HEK293 (cell line): ENCODE results near the gene ANAPC16.
A peak's percentile ranks its signal among the peaks of the same experiment; 100 is the strongest.

Experiments used
- GLI4 ChIP-seq: fragments of 450-650 bp; formaldehyde crosslinking; IDR thresholded peaks from 2 replicates; pipeline ENCODE4 v1.5.1; 2016; ENCODE audit warnings: missing biosample characterization, missing genetic modification characterization
- IKZF3 ChIP-seq: fragments of 450-650 bp; IDR thresholded peaks from 2 replicates; pipeline ENCODE4 v1.5.0; 2018; ENCODE audit warnings: missing biosample characterization, mild to moderate bottlenecking, missing genetic modification characterization, moderate library complexity
- SCRT2 ChIP-seq: fragments of 450-650 bp; formaldehyde crosslinking; IDR thresholded peaks from 2 replicates; pipeline ENCODE4 v1.5.1; 2016; ENCODE audit warnings: missing biosample characterization, missing genetic modification characterization
- SETDB1 ChIP-seq: IDR thresholded peaks from one replicate; pipeline ENCODE4 v1.6.1; 2017; ENCODE audit warnings: mild to moderate bottlenecking, low read length, moderate library complexity, mixed read lengths; ENCODE audit not compliant: insufficient read length
- ZBTB8A ChIP-seq: fragments of 450-650 bp; formaldehyde crosslinking; IDR thresholded peaks from 2 replicates; pipeline ENCODE4 v1.5.1; 2016; ENCODE audit warnings: missing biosample characterization, missing genetic modification characterization
- ZFHX2 ChIP-seq: fragments of 450-650 bp; formaldehyde crosslinking; conservative IDR thresholded peaks from 2 replicates; pipeline ENCODE4 v1.5.1; 2016; ENCODE audit warnings: missing biosample characterization, missing genetic modification characterization
- ZNF114 ChIP-seq: fragments of 450-650 bp; formaldehyde crosslinking; IDR thresholded peaks from 2 replicates; pipeline ENCODE4 v1.5.0; 2017; ENCODE audit warnings: missing biosample characterization, missing genetic modification characterization
- ZNF2 ChIP-seq: fragments of 450-650 bp; formaldehyde crosslinking; IDR thresholded peaks from 2 replicates; pipeline ENCODE4 v1.5.1; 2016; ENCODE audit warnings: missing biosample characterization, missing genetic modification characterization
- ZNF394 ChIP-seq: fragments of 450-650 bp; formaldehyde crosslinking; IDR thresholded peaks from 2 replicates; pipeline ENCODE4 v1.5.1; 2016; ENCODE audit warnings: missing biosample characterization, missing genetic modification characterization, mild to moderate bottlenecking, moderate library complexity, borderline replicate concordance
- ZNF473 ChIP-seq: fragments of 450-650 bp; formaldehyde crosslinking; IDR thresholded peaks from 2 replicates; pipeline ENCODE4 v1.5.1; 2017; ENCODE audit warnings: missing biosample characterization, missing genetic modification characterization
- ZNF610 ChIP-seq: fragments of 450-650 bp; formaldehyde crosslinking; IDR thresholded peaks from 2 replicates; pipeline ENCODE4 v1.5.1; 2016; ENCODE audit warnings: missing biosample characterization, missing genetic modification characterization, borderline replicate concordance
- ZNF837 ChIP-seq: fragments of 450-650 bp; formaldehyde crosslinking; IDR thresholded peaks from 2 replicates; pipeline ENCODE4 v1.5.1; 2016; ENCODE audit warnings: missing biosample characterization, missing genetic modification characterization
- TF ChIP-seq, protein P1 (sequence below): fragments of 450-650 bp; formaldehyde crosslinking; conservative IDR thresholded peaks from 2 replicates; pipeline ENCODE4 v1.5.1; 2016; ENCODE audit warnings: low read depth, missing biosample characterization, missing genetic modification characterization
- TF ChIP-seq, protein P2 (sequence below): fragments of 450-650 bp; formaldehyde crosslinking; IDR thresholded peaks from 2 replicates; pipeline ENCODE4 v1.5.1; 2016; ENCODE audit warnings: missing biosample characterization, missing genetic modification characterization
- TF ChIP-seq, protein P3 (sequence below): fragments of 450-650 bp; formaldehyde crosslinking; IDR thresholded peaks from 2 replicates; pipeline ENCODE4 v1.5.0; 2017; ENCODE audit warnings: missing biosample characterization, missing genetic modification characterization, borderline replicate concordance
- TF ChIP-seq, protein P4 (sequence below): fragments of 450-650 bp; formaldehyde crosslinking; IDR thresholded peaks from 2 replicates; pipeline ENCODE4 v1.5.1; 2016; ENCODE audit warnings: missing biosample characterization, missing genetic modification characterization, low read depth
- TF ChIP-seq, protein P5 (sequence below): fragments of 450-650 bp; IDR thresholded peaks from 2 replicates; pipeline ENCODE4 v1.5.1; 2018; ENCODE audit warnings: missing biosample characterization, missing genetic modification characterization
- TF ChIP-seq, protein P6 (sequence below): fragments of 450-650 bp; formaldehyde crosslinking; IDR thresholded peaks from 2 replicates; pipeline ENCODE4 v1.5.1; 2016; ENCODE audit warnings: missing biosample characterization, missing genetic modification characterization, low read depth
- TF ChIP-seq, protein P7 (sequence below): fragments of 450-650 bp; formaldehyde crosslinking; IDR thresholded peaks from 2 replicates; pipeline ENCODE4 v1.5.1; 2016; ENCODE audit warnings: missing biosample characterization, missing genetic modification characterization
- TF ChIP-seq, protein P8 (sequence below): fragments of 450-650 bp; formaldehyde crosslinking; IDR thresholded peaks from 2 replicates; pipeline ENCODE4 v1.5.1; 2016; ENCODE audit warnings: missing biosample characterization, missing genetic modification characterization

ANAPC16 gene

DNA sequence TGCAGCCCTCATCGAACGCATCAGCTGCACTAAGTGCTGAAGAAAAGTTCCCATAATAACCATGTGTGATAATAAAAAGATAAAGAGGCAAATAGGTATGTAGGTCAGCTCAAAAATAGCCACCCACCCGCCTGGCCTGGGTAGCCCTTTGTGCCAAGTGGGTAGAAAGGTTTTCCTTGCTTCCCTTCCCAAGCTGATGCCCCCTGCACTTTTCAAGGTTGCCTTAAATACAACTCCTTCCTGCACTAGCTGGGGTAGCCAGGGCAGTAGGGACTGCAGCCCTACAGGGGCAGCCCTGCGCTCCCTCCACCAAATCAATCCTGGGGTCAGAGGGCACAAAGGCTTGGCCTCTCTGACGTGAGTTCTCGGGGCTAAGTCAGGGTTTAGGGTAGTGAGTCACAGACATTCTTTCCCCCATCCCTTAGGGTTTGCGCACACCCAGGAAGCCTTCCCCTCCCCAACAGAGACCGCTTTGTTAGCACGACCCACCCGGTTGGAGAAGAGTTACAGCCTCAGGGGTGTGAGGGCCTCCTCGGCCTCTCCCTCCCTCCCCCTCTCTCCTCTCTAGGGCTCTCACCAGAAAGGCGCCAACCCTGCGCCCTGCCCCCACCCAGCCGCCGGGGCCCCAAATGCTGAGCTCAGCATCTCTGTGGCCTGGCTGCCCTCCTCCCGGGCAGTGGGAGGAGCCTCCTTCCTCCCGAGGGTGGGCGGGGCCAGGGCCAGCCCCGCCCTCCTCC lies 44.6 kb downstream of the ANAPC16 start (continued):
- TF ChIP-seq, protein P1, sequence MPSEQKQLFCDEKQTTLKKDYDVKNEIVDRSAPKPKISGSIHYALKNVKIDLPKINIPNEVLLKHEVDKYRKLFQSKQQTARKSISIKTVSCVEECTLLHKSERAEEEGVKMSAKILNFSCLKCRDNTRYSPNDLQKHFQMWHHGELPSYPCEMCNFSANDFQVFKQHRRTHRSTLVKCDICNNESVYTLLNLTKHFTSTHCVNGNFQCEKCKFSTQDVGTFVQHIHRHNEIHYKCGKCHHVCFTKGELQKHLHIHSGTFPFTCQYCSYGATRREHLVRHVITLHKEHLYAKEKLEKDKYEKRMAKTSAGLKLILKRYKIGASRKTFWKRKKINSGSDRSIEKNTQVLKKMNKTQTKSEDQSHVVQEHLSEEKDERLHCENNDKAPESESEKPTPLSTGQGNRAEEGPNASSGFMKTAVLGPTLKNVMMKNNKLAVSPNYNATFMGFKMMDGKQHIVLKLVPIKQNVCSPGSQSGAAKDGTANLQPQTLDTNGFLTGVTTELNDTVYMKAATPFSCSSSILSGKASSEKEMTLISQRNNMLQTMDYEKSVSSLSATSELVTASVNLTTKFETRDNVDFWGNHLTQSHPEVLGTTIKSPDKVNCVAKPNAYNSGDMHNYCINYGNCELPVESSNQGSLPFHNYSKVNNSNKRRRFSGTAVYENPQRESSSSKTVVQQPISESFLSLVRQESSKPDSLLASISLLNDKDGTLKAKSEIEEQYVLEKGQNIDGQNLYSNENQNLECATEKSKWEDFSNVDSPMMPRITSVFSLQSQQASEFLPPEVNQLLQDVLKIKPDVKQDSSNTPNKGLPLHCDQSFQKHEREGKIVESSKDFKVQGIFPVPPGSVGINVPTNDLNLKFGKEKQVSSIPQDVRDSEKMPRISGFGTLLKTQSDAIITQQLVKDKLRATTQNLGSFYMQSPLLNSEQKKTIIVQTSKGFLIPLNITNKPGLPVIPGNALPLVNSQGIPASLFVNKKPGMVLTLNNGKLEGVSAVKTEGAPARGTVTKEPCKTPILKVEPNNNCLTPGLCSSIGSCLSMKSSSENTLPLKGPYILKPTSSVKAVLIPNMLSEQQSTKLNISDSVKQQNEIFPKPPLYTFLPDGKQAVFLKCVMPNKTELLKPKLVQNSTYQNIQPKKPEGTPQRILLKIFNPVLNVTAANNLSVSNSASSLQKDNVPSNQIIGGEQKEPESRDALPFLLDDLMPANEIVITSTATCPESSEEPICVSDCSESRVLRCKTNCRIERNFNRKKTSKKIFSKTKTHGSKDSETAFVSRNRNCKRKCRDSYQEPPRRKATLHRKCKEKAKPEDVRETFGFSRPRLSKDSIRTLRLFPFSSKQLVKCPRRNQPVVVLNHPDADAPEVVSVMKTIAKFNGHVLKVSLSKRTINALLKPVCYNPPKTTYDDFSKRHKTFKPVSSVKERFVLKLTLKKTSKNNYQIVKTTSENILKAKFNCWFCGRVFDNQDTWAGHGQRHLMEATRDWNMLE (tag by site-specific recombination), result no peak
- TF ChIP-seq SCRT2 (no peak), ZNF610 (peak; percentile 61; the same call in 1 of the 2 replicates), IKZF3 (tag by site-specific recombination) (peak; percentile 75), ZNF473 (tag by site-specific recombination) (no peak), ZNF2 (tag by site-specific recombination) (0 out of 2 replicates have a peak, but pooled peaks have one; percentile 9), ZNF114 (tag by site-specific recombination) (no peak), SETDB1 (no peak), ZNF837 (tag by site-specific recombination) (no peak), GLI4 (tag by site-specific recombination) (no peak), ZNF394 (tag by site-specific recombination) (no peak), ZFHX2 (tag by site-specific recombination) (no peak), ZBTB8A (peak; percentile 99)
- TF ChIP-seq, protein P2, sequence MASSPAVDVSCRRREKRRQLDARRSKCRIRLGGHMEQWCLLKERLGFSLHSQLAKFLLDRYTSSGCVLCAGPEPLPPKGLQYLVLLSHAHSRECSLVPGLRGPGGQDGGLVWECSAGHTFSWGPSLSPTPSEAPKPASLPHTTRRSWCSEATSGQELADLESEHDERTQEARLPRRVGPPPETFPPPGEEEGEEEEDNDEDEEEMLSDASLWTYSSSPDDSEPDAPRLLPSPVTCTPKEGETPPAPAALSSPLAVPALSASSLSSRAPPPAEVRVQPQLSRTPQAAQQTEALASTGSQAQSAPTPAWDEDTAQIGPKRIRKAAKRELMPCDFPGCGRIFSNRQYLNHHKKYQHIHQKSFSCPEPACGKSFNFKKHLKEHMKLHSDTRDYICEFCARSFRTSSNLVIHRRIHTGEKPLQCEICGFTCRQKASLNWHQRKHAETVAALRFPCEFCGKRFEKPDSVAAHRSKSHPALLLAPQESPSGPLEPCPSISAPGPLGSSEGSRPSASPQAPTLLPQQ, result peak; percentile 89
- TF ChIP-seq, protein P3, sequence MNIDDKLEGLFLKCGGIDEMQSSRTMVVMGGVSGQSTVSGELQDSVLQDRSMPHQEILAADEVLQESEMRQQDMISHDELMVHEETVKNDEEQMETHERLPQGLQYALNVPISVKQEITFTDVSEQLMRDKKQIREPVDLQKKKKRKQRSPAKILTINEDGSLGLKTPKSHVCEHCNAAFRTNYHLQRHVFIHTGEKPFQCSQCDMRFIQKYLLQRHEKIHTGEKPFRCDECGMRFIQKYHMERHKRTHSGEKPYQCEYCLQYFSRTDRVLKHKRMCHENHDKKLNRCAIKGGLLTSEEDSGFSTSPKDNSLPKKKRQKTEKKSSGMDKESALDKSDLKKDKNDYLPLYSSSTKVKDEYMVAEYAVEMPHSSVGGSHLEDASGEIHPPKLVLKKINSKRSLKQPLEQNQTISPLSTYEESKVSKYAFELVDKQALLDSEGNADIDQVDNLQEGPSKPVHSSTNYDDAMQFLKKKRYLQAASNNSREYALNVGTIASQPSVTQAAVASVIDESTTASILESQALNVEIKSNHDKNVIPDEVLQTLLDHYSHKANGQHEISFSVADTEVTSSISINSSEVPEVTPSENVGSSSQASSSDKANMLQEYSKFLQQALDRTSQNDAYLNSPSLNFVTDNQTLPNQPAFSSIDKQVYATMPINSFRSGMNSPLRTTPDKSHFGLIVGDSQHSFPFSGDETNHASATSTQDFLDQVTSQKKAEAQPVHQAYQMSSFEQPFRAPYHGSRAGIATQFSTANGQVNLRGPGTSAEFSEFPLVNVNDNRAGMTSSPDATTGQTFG (tag by site-specific recombination), result no peak
- TF ChIP-seq, protein P4, sequence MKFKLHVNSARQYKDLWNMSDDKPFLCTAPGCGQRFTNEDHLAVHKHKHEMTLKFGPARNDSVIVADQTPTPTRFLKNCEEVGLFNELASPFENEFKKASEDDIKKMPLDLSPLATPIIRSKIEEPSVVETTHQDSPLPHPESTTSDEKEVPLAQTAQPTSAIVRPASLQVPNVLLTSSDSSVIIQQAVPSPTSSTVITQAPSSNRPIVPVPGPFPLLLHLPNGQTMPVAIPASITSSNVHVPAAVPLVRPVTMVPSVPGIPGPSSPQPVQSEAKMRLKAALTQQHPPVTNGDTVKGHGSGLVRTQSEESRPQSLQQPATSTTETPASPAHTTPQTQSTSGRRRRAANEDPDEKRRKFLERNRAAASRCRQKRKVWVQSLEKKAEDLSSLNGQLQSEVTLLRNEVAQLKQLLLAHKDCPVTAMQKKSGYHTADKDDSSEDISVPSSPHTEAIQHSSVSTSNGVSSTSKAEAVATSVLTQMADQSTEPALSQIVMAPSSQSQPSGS (tag by site-specific recombination), result no peak
- TF ChIP-seq, protein P5, sequence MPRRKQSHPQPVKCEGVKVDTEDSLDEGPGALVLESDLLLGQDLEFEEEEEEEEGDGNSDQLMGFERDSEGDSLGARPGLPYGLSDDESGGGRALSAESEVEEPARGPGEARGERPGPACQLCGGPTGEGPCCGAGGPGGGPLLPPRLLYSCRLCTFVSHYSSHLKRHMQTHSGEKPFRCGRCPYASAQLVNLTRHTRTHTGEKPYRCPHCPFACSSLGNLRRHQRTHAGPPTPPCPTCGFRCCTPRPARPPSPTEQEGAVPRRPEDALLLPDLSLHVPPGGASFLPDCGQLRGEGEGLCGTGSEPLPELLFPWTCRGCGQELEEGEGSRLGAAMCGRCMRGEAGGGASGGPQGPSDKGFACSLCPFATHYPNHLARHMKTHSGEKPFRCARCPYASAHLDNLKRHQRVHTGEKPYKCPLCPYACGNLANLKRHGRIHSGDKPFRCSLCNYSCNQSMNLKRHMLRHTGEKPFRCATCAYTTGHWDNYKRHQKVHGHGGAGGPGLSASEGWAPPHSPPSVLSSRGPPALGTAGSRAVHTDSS (tag by site-specific recombination), result no peak
- TF ChIP-seq, protein P6, sequence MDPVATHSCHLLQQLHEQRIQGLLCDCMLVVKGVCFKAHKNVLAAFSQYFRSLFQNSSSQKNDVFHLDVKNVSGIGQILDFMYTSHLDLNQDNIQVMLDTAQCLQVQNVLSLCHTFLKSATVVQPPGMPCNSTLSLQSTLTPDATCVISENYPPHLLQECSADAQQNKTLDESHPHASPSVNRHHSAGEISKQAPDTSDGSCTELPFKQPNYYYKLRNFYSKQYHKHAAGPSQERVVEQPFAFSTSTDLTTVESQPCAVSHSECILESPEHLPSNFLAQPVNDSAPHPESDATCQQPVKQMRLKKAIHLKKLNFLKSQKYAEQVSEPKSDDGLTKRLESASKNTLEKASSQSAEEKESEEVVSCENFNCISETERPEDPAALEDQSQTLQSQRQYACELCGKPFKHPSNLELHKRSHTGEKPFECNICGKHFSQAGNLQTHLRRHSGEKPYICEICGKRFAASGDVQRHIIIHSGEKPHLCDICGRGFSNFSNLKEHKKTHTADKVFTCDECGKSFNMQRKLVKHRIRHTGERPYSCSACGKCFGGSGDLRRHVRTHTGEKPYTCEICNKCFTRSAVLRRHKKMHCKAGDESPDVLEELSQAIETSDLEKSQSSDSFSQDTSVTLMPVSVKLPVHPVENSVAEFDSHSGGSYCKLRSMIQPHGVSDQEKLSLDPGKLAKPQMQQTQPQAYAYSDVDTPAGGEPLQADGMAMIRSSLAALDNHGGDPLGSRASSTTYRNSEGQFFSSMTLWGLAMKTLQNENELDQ (tag by site-specific recombination), result no peak
- TF ChIP-seq, protein P7, sequence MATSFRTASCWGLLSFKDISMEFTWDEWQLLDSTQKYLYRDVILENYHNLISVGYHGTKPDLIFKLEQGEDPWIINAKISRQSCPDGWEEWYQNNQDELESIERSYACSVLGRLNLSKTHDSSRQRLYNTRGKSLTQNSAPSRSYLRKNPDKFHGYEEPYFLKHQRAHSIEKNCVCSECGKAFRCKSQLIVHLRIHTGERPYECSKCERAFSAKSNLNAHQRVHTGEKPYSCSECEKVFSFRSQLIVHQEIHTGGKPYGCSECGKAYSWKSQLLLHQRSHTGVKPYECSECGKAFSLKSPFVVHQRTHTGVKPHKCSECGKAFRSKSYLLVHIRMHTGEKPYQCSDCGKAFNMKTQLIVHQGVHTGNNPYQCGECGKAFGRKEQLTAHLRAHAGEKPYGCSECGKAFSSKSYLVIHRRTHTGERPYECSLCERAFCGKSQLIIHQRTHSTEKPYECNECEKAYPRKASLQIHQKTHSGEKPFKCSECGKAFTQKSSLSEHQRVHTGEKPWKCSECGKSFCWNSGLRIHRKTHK, result no peak
- TF ChIP-seq, protein P8, sequence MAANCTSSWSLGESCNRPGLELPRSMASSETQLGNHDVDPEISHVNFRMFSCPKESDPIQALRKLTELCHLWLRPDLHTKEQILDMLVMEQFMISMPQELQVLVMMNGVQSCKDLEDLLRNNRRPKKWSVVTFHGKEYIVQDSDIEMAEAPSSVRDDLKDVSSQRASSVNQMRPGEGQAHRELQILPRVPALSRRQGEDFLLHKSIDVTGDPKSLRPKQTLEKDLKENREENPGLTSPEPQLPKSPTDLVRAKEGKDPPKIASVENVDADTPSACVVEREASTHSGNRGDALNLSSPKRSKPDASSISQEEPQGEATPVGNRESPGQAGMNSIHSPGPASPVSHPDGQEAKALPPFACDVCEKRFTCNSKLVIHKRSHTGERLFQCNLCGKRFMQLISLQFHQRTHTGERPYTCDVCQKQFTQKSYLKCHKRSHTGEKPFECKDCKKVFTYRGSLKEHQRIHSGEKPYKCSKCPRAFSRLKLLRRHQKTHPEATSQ, result peak; percentile 8; the same call in 1 of the 2 replicates
